K562 (cell line): ENCODE data around the gene IGSF3. TPM values are rescaled to one million over a fixed set of nuclear protein-coding genes. Genes with fewer than 3 reads are reported as not detected.

Source experiments
- ASH1L ChIP-seq: fragments of 450-650 bp; IDR thresholded peaks from 2 replicates; pipeline ENCODE4 v1.6.1; 2018; ENCODE audit warnings: borderline replicate concordance, mild to moderate bottlenecking, low read depth; ENCODE audit not compliant: partially characterized antibody
- BRD4 ChIP-seq: fragments of 200-600 bp; sonication (generic); IDR thresholded peaks from 2 replicates; pipeline ENCODE4 v1.6.1; 2017; ENCODE audit warnings: inconsistent platforms
- ETV5 ChIP-seq: sonication (generic); formaldehyde crosslinking; IDR thresholded peaks from 2 replicates; pipeline ENCODE4 v1.4.0; 2020; ENCODE audit warnings: low read depth, mild to moderate bottlenecking, missing genetic modification reagents
- FOS ChIP-seq: IDR thresholded peaks from 3 replicates; pipeline ENCODE4 v1.6.1; 2011; ENCODE audit not compliant: insufficient read length; ENCODE audit errors: extremely low read depth
- KAT2B ChIP-seq: IDR thresholded peaks from one replicate; pipeline ENCODE4 v1.6.1; 2012; ENCODE audit warnings: low read depth, mild to moderate bottlenecking, control low read depth, inconsistent platforms, low read length, moderate library complexity
- KLF6 ChIP-seq: fragments of 250-450 bp; sonication (Bioruptor Pico); IDR thresholded peaks from 2 replicates; pipeline ENCODE4 v1.4.0; 2020; ENCODE audit warnings: mild to moderate bottlenecking, moderate library complexity, borderline replicate concordance
- LARP7 ChIP-seq: fragments of 450-650 bp; IDR thresholded peaks from 2 replicates; pipeline ENCODE4 v1.6.1; 2016
- MTA2 ChIP-seq: fragments of 450-650 bp; IDR thresholded peaks from 2 replicates; pipeline ENCODE4 v1.6.1; 2016; ENCODE audit warnings: low read depth
- NCOA1 ChIP-seq: fragments of 450-650 bp; IDR thresholded peaks from 2 replicates; pipeline ENCODE4 v1.6.1; 2016; ENCODE audit warnings: low read depth
- NCOA2 ChIP-seq, 2 experiments: fragments of 450-650 bp; IDR thresholded peaks; 2 replicates each; pipeline ENCODE4 v1.6.1; 2018; ENCODE audit warnings: mild to moderate bottlenecking in 2 of 2, moderate library complexity in 1 of 2; ENCODE audit not compliant: partially characterized antibody in 2 of 2
- NCOA4 ChIP-seq: fragments of 450-650 bp; IDR thresholded peaks from 2 replicates; pipeline ENCODE4 v1.6.1; 2018; ENCODE audit warnings: mild to moderate bottlenecking; ENCODE audit not compliant: partially characterized antibody
- PHB ChIP-seq: fragments of 250-450 bp; sonication (Bioruptor Pico); IDR thresholded peaks from 2 replicates; pipeline ENCODE4 v1.5.0; 2021
- SMARCA5 ChIP-seq: fragments of 450-650 bp; IDR thresholded peaks from 2 replicates; pipeline ENCODE4 v1.6.1; 2016
- TOE1 ChIP-seq, 2 experiments: fragments of 450-650 bp in 1 of 2; sonication (generic) in 1 of 2; formaldehyde crosslinking in 1 of 2; IDR thresholded peaks; 2 replicates each; pipeline versions ENCODE4 v1.7.1 to v1.8.0; 2016 to 2022; ENCODE audit warnings: borderline replicate concordance in 2 of 2, mild to moderate bottlenecking in 2 of 2, antibody characterized with exemption in 1 of 2, inconsistent platforms in 1 of 2, low read depth in 1 of 2, missing genetic modification reagents in 1 of 2, moderate library complexity in 1 of 2
- ZC3H4 ChIP-seq: sonication (generic); formaldehyde crosslinking; IDR thresholded peaks from 2 replicates; pipeline ENCODE4 v1.9.0; 2021; ENCODE audit warnings: missing genetic modification reagents, borderline replicate concordance
- ZFP30 ChIP-seq: fragments of 250-450 bp; sonication (Bioruptor Pico); IDR thresholded peaks from 2 replicates; pipeline ENCODE4 v1.8.0; 2022; ENCODE audit warnings: moderate library complexity, mild to moderate bottlenecking, inconsistent platforms, borderline replicate concordance
- ZNF184 ChIP-seq: sonication (generic); formaldehyde crosslinking; IDR thresholded peaks from 2 replicates; pipeline ENCODE4 v1.5.0; 2020; ENCODE audit warnings: missing genetic modification reagents
- ZNF282 ChIP-seq: sonication (generic); formaldehyde crosslinking; IDR thresholded peaks from 2 replicates; pipeline ENCODE4 v1.8.1; 2023; ENCODE audit warnings: missing genetic modification reagents
- ZNF431 ChIP-seq: sonication (generic); formaldehyde crosslinking; IDR thresholded peaks from 2 replicates; pipeline ENCODE4 v1.8.0; 2022; ENCODE audit warnings: mild to moderate bottlenecking, missing genetic modification reagents
- ZNF79 ChIP-seq: fragments of 250-450 bp; sonication (Bioruptor Pico); IDR thresholded peaks from 2 replicates; pipeline ENCODE4 v1.4.0; 2020; ENCODE audit warnings: low read depth, mild to moderate bottlenecking, moderate library complexity
- polyA plus RNA-seq, 8 experiments: library from polyadenylated mRNA; depleted of rRNA in 4 of 8; stranded (reverse) in 5 of 8; unstranded in 3 of 8; fragments of >200 nt; fragmentation: Nextera tagmentation in 2 of 8; fragmentation: Illumina TruSeq in 1 of 8; extraction: Ambion mirVana in 2 of 8; extraction: Trizol in 1 of 8; gene quantifications; 2 replicates each; pipeline versions ENCODE4 v1.2.1 to v1.2.3, GENCODE V29; 2011 to 2014; ENCODE audit warnings: inconsistent platforms in 1 of 8, missing spikeins in 1 of 8
- total RNA-seq, 7 experiments: library from RNA; depleted of rRNA in 6 of 7; stranded (reverse); fragments of >200 nt in 6 of 7; fragmentation: Illumina TruSeq in 2 of 7; extraction: Trizol in 2 of 7; gene quantifications; 2 replicates each; pipeline versions ENCODE4 v1.2.1 to v1.2.3, GENCODE V29; 2011 to 2021; ENCODE audit warnings: low replicate concordance in 1 of 7
- TF ChIP-seq, protein P1 (sequence below): fragments of 250-450 bp; sonication (Bioruptor Pico); IDR thresholded peaks from 2 replicates; pipeline ENCODE4 v1.5.0; 2021
- TF ChIP-seq, protein P2 (sequence below): sonication (generic); formaldehyde crosslinking; IDR thresholded peaks from 2 replicates; pipeline ENCODE4 v1.8.0; 2022; ENCODE audit warnings: mild to moderate bottlenecking, low read depth, missing genetic modification reagents
- TF ChIP-seq, protein P3 (sequence below): fragments of 200-800 bp; sonication (Bioruptor generic); IDR thresholded peaks from 2 replicates; pipeline ENCODE4 v1.6.1; 2016; ENCODE audit warnings: missing genetic modification characterization, missing compliant biosample characterization

Gene IGSF3
- total and polyA plus RNA-seq, 9 of the 15 experiments (the other 6 are each of a cell fraction or from before 2014, with no cell fraction given), result 1.1 to 15.0 (median 8.3) TPM

DNA sequence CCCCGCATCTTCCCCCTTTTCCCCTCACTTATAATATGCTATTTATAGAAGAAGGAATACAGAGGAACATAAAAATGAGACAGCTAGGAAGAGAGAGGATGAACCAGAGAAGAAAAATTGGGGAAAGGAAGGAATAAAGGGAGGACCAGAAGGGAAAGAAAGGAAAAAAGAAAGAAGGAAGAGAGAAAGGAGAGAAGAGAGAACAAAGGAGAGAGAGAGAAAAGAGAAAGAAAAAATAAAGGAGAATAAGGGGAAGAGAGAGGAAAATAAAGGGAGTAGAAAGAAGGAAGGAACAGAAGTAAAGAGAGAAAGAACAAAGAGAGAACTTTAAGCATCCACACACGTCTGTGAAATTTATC is 11.2 kb upstream of the IGSF3 start (continued):
- TF ChIP-seq KLF6 (no peak), ZNF282 (CRISPR knock-in tag) (no peak), ZNF184 (CRISPR knock-in tag) (no peak), SMARCA5 (peak; percentile 90), PHB (CRISPR knock-in tag) (no peak), ZFP30 (CRISPR knock-in tag) (no peak), NCOA4 (peak; percentile 37), ZNF79 (CRISPR knock-in tag) (no peak), ZC3H4 (CRISPR knock-in tag) (no peak), NCOA2 (IDR thresholded peaks at IDR 0.05; ENCODE audit: partially characterized antibody in 2 of 2) (peak; percentile 38 to 67), ZNF431 (no peak), BRD4 (no peak; the same call in 1 of the 2 replicates), ETV5 (CRISPR knock-in tag) (no peak), NCOA1 (no peak), LARP7 (peak; percentile 98), ASH1L (peak; percentile 33), KAT2B (no peak), FOS (no peak), TOE1 (IDR thresholded peaks at IDR 0.05; ENCODE audit: borderline replicate concordance) (peak; percentile 56; the same call in 1 of the 2 replicates), TOE1 (CRISPR knock-in tag; IDR thresholded peaks at IDR 0.05; ENCODE audit: borderline replicate concordance, low read depth) (no peak), MTA2 (peak; percentile 45)
- TF ChIP-seq, protein P1, sequence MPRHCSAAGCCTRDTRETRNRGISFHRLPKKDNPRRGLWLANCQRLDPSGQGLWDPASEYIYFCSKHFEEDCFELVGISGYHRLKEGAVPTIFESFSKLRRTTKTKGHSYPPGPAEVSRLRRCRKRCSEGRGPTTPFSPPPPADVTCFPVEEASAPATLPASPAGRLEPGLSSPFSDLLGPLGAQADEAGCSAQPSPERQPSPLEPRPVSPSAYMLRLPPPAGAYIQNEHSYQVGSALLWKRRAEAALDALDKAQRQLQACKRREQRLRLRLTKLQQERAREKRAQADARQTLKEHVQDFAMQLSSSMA, result no peak
- TF ChIP-seq, protein P2, sequence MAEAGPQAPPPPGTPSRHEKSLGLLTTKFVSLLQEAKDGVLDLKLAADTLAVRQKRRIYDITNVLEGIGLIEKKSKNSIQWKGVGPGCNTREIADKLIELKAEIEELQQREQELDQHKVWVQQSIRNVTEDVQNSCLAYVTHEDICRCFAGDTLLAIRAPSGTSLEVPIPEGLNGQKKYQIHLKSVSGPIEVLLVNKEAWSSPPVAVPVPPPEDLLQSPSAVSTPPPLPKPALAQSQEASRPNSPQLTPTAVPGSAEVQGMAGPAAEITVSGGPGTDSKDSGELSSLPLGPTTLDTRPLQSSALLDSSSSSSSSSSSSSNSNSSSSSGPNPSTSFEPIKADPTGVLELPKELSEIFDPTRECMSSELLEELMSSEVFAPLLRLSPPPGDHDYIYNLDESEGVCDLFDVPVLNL (CRISPR knock-in tag), result no peak
- TF ChIP-seq, protein P3, sequence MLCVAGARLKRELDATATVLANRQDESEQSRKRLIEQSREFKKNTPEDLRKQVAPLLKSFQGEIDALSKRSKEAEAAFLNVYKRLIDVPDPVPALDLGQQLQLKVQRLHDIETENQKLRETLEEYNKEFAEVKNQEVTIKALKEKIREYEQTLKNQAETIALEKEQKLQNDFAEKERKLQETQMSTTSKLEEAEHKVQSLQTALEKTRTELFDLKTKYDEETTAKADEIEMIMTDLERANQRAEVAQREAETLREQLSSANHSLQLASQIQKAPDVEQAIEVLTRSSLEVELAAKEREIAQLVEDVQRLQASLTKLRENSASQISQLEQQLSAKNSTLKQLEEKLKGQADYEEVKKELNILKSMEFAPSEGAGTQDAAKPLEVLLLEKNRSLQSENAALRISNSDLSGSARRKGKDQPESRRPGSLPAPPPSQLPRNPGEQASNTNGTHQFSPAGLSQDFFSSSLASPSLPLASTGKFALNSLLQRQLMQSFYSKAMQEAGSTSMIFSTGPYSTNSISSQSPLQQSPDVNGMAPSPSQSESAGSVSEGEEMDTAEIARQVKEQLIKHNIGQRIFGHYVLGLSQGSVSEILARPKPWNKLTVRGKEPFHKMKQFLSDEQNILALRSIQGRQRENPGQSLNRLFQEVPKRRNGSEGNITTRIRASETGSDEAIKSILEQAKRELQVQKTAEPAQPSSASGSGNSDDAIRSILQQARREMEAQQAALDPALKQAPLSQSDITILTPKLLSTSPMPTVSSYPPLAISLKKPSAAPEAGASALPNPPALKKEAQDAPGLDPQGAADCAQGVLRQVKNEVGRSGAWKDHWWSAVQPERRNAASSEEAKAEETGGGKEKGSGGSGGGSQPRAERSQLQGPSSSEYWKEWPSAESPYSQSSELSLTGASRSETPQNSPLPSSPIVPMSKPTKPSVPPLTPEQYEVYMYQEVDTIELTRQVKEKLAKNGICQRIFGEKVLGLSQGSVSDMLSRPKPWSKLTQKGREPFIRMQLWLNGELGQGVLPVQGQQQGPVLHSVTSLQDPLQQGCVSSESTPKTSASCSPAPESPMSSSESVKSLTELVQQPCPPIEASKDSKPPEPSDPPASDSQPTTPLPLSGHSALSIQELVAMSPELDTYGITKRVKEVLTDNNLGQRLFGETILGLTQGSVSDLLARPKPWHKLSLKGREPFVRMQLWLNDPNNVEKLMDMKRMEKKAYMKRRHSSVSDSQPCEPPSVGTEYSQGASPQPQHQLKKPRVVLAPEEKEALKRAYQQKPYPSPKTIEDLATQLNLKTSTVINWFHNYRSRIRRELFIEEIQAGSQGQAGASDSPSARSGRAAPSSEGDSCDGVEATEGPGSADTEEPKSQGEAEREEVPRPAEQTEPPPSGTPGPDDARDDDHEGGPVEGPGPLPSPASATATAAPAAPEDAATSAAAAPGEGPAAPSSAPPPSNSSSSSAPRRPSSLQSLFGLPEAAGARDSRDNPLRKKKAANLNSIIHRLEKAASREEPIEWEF, result no peak
